Smooth muscle cell (in vitro differentiated cells): ENCODE results near the gene PAX6. TPM values are rescaled to one million over a fixed set of nuclear protein-coding genes. Genes with fewer than 3 reads are reported as not detected.

ENCODE experiments used
- DNase-seq: peaks from one replicate; lab custom pipeline; 2025; ENCODE audit not compliant: unreplicated experiment; lab: John Stamatoyannopoulos, UW
- H2AFZ ChIP-seq: fragments of 200-600 bp; sonication (generic); 2 replicates; pipeline ENCODE4 v1.6.0; 2016; ENCODE audit warnings: antibody characterized with exemption, low read depth, mild to moderate bottlenecking
- H3F3A ChIP-seq: fragments of 200-600 bp; sonication (generic); 2 replicates; pipeline ENCODE4 v1.6.0; 2017; ENCODE audit warnings: antibody characterized with exemption, low read depth
- H3K27ac ChIP-seq: fragments of 200-600 bp; sonication (generic); 2 replicates; pipeline ENCODE4 v1.5.1; 2016; ENCODE audit warnings: low read depth, mild to moderate bottlenecking
- H3K27me3 ChIP-seq: fragments of 200-600 bp; sonication (generic); 2 replicates; pipeline ENCODE4 v1.6.1; 2016; ENCODE audit warnings: low read depth, mild to moderate bottlenecking
- H3K36me3 ChIP-seq: fragments of 200-600 bp; sonication (generic); 2 replicates; pipeline ENCODE4 v1.5.1; 2016; ENCODE audit warnings: low read depth
- H3K4me1 ChIP-seq: fragments of 200-600 bp; sonication (generic); 2 replicates; pipeline ENCODE4 v1.5.1; 2016; ENCODE audit warnings: low read depth
- H3K4me2 ChIP-seq: fragments of 200-600 bp; sonication (generic); 2 replicates; pipeline ENCODE4 v1.6.0; 2016; ENCODE audit warnings: mild to moderate bottlenecking
- H3K4me3 ChIP-seq: fragments of 200-600 bp; sonication (generic); 2 replicates; pipeline ENCODE4 v1.5.1; 2016; ENCODE audit warnings: mild to moderate bottlenecking
- H3K79me2 ChIP-seq: fragments of 200-600 bp; sonication (generic); 2 replicates; pipeline ENCODE4 v1.6.0; 2016; ENCODE audit warnings: low read depth, mild to moderate bottlenecking
- H3K9ac ChIP-seq: fragments of 200-600 bp; sonication (generic); 2 replicates; pipeline ENCODE4 v1.6.0; 2016; ENCODE audit warnings: low read depth
- H3K9me3 ChIP-seq: fragments of 200-600 bp; sonication (generic); replicated peaks from 2 replicates; pipeline ENCODE4 v1.5.1; 2016; ENCODE audit warnings: low read depth
- H4K20me1 ChIP-seq: fragments of 200-600 bp; sonication (generic); 2 replicates; pipeline ENCODE4 v1.6.0; 2016; ENCODE audit warnings: low read depth
- CTCF ChIP-seq: fragments of 200-600 bp; sonication (generic); IDR thresholded peaks from 2 replicates; pipeline ENCODE4 v1.5.1; 2017; ENCODE audit warnings: borderline replicate concordance, mild to moderate bottlenecking, antibody characterized with exemption; ENCODE audit not compliant: insufficient read depth, poor library complexity, severe bottlenecking
- WGBS: methylation state at CpG from one replicate; pipeline ENCODE4 v1.1.7; 2016; ENCODE audit warnings: low lambda C conversion rate; 5-methylcytosine and 5-hydroxymethylcytosine counted together
- polyA plus RNA-seq: library from polyadenylated mRNA; unstranded; fragments of >200 nt; fragmentation: Nextera tagmentation; extraction: Ambion mirVana; gene quantifications from 2 replicates; pipeline ENCODE4 v1.2.1, GENCODE V29; 2016
- total RNA-seq: library from RNA; depleted of rRNA; stranded (reverse); fragments of >200 nt; gene quantifications from 2 replicates; pipeline ENCODE4 v1.2.3, GENCODE V29; 2014

Gene PAX6
- total and polyA plus RNA-seq, 2 experiments from 2014 or later, result not detected

DNA sequence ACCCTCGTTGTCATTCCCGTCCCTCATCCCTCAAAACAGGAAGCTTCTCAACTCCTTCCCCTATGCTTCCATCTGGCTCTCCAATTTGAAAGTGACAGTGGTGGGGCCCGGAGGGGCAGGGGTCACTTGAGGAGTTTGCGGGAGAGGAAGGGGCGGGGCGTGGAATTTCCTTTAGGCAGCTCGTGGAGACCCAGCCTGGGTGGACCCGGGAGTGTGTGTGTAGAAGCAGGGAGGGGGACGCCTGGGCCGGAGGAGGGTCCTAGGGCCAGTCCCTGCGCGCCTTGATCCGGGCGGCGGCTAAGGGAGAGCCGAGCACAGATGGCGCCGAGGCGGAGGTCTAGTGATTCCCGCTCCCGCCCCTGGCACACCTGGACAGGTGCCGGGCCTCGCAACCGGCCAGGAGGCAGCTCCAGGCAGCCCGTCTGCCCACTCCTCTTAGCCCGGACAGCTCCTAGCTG is 7.8 kb upstream of the PAX6 start:
- Histone ChIP-seq H3K9ac (no peak overlapping the region), H3F3A (no peaks in the 10 kb centered on the region), H4K20me1 (no peaks in the 10 kb centered on the region), H3K27me3 (peaks cover 100% of the 10 kb centered on the region), H3K4me3 (no peak overlapping the region), H3K4me2 (no peak overlapping the region), H3K4me1 (peaks cover 76% of the 10 kb centered on the region), H3K36me3 (no peaks in the 10 kb centered on the region), H3K79me2 (no peaks in the 10 kb centered on the region), H3K27ac (no peak overlapping the region), H2AFZ (no peak overlapping the region), H3K9me3 (no peaks in the 10 kb centered on the region)
- no peak for DNase-seq
- no peak for TF ChIP-seq CTCF
- WGBS, result 7% methylated on average over 25 of the region's 26 CpGs

GRCh38 chr11:31818425-31818755 is 7.3 kb upstream of the PAX6 start:
- H3K27ac ChIP-seq, result no peak overlapping the region
- H4K20me1 ChIP-seq, result no peaks in the 10 kb centered on the region
- H2AFZ ChIP-seq, result no peak overlapping the region
- H3K4me3 ChIP-seq, result no peak overlapping the region
- no peak for DNase-seq
- H3K79me2 ChIP-seq, result no peaks in the 10 kb centered on the region
- 10% methylated on average over 9 of the region's 9 CpGs for WGBS
- H3K4me2 ChIP-seq, result no peak overlapping the region
- H3K9me3 ChIP-seq, result no peaks in the 10 kb centered on the region
- peaks cover 77% of the 10 kb centered on the region for H3K4me1 ChIP-seq
- no peaks in the 10 kb centered on the region for H3F3A ChIP-seq
- H3K27me3 ChIP-seq, result peaks cover 100% of the 10 kb centered on the region
- no peak overlapping the region for H3K9ac ChIP-seq
- no peak for TF ChIP-seq CTCF
- H3K36me3 ChIP-seq, result no peaks in the 10 kb centered on the region

DNA sequence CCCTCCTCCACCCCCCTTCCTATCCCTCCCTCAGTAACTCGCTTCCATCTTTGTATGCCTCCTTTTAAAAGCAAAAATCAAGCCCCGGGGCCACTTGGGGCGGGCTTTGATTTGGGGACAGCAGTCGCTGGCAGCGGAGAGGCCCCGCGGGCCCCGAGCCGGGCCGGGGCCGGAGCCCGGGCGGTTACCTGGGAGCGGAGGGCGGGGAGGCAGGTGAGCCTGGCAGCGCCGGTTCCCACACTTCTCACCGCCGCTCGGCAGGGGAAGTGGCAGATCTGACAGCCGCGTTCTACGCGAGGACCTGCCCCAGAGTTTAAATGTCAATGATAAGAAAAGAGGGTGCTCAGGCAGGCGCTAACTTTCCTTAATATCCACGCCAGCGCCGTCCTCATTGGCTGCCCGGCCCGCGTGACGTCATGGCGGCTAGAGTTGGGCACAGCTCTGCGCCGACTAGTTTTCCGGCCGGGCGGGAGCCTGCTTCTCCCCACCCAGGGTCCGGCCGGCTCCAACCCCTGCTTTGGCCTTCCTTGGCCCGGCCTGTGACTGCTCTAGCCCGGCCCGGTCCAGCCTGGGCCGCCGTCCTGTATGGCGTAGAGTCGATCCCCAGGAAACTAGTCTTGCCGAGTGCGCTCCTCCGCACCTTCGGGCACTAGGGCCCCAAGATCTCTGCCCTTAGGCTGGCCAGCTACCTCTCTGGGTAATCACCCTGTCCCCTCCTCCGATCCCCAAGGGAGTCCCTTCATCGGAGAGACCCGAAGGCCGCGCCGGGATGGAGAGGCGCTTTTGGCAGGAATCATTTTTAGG is 6.7 kb upstream of the PAX6 start:
- peak overlapping the region; percentile 16 for H3K4me3 ChIP-seq
- no peak for TF ChIP-seq CTCF
- H3K4me1 ChIP-seq, result peaks cover 82% of the 10 kb centered on the region
- no peaks in the 10 kb centered on the region for H4K20me1 ChIP-seq
- peak overlapping the region; percentile 73 for H3K4me2 ChIP-seq
- WGBS, result 3% methylated on average over 57 of the region's 58 CpGs
- peaks cover 100% of the 10 kb centered on the region for H3K27me3 ChIP-seq
- H3K27ac ChIP-seq, result no peak overlapping the region
- H3F3A ChIP-seq, result no peaks in the 10 kb centered on the region
- H3K9me3 ChIP-seq, result no peaks in the 10 kb centered on the region
- DNase-seq, result no peak
- H2AFZ ChIP-seq, result no peak overlapping the region
- H3K36me3 ChIP-seq, result no peaks in the 10 kb centered on the region
- H3K79me2 ChIP-seq, result no peaks in the 10 kb centered on the region
- no peak overlapping the region for H3K9ac ChIP-seq
